Mucosa of rectum (tissue), 2 donors: ENCODE results near the gene UNC5B.

ENCODE experiments used
- H3K27ac ChIP-seq, 2 donors: one replicate each; pipeline ENCODE4 v1.7.0; 2013; ENCODE audit warnings: inconsistent platforms in 2 of 2, low read depth in 2 of 2, low read length in 2 of 2
- H3K27me3 ChIP-seq, 2 donors: one replicate each; pipeline ENCODE4 v1.7.0; 2013; ENCODE audit warnings: low read length in 2 of 2; ENCODE audit not compliant: control insufficient read depth in 2 of 2, insufficient read depth in 2 of 2
- H3K36me3 ChIP-seq, 2 donors: one replicate each; pipeline ENCODE4 v1.7.0; 2013; ENCODE audit warnings: low read length in 2 of 2; ENCODE audit not compliant: control insufficient read depth in 2 of 2, insufficient read depth in 2 of 2
- H3K4me1 ChIP-seq, 2 donors: one replicate each; pipeline ENCODE4 v1.7.0; 2013; ENCODE audit warnings: low read length in 2 of 2, mild to moderate bottlenecking in 1 of 2; ENCODE audit not compliant: control insufficient read depth in 2 of 2, insufficient read depth in 2 of 2
- H3K4me3 ChIP-seq, 2 donors: one replicate each; pipeline ENCODE4 v1.7.0; 2013; ENCODE audit warnings: low read length in 2 of 2
- H3K9ac ChIP-seq, 2 donors: one replicate each; pipeline ENCODE4 v1.7.0; 2013; ENCODE audit warnings: low read length in 2 of 2, low read depth in 1 of 2, mild to moderate bottlenecking in 1 of 2
- H3K9me3 ChIP-seq, 2 donors: one replicate each; pipeline ENCODE4 v1.7.0; 2013; ENCODE audit warnings: low read length in 2 of 2; ENCODE audit not compliant: control insufficient read depth in 2 of 2
- donor health status: healthy.
- donor health status: Normal muscosa, but diverticular disease.

UNC5B gene

DNA sequence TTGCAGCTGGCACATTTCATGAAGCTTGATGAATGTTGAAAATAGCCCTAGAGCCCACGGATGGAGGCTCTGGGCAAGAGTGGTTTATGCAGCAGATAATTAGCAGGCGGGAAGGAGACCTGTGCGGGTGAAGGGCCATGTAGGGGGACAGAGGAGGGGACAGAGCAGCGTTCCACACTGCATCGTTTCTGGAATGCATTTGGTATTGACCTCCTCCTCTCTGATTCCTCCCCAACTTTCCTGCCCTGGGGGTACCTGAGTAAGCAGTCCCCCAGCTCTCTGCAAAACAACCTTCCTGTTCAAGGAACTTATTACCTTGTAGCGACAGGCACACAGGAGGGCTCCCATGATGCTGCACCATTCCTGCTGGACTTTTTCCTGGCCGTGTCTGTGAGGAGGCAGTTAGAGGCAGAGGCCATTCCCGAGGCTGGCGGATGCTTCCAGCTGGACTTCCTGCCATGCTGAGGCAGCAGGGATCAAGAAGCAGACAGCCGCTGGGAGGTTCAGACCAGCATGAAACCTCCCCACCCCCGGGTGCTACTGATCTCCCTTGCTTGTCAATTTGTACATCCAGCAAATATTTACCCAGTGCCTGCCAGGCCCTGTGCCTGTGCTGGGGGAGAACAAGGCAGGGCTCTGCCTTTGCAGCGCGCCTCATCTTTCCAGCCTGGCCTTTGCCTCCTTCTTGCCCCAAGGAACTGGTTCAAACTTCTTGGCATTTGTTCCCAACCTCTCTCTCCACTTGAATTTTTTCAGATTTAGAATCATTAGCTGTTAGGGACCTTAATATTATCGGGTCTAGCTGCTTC is 135.4 kb downstream of the UNC5B start:
- Histone ChIP-seq H3K27ac (peak overlapping the region; percentile 13 to 38), H3K27me3 (no peaks in the 10 kb centered on the region), H3K4me3 (no peak overlapping the region), H3K36me3 (no peaks in the 10 kb centered on the region), H3K4me1 (peaks cover 23 to 38% of the 10 kb centered on the region in 2 donors), H3K9ac (no peak overlapping the region), H3K9me3 (no peaks in the 10 kb centered on the region)

DNA sequence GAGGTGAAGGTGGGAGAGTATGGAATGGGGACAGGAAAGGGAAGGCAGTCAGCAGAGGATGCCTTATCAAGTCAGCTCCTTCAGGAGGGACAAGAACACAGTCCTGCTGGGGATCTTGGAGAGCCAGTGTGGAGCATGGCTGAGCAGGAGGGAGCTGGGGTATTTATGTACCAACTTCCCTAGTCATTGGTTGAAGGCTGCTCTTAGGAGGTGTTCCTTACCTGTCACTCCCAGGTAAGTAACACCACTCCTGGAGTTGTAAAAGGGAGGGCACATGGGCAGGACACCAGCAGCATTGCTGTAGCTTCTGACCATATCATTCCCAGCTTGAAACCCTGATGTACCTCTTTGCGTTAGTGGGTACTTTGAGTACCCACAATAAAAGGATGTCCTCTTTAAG is 136.5 kb downstream of the UNC5B start:
- no peak overlapping the region for H3K9ac ChIP-seq
- no peaks in the 10 kb centered on the region for H3K36me3 ChIP-seq
- no peaks in the 10 kb centered on the region for H3K27me3 ChIP-seq
- peak overlapping the region in 1 of 2 donors; percentile 13 for H3K27ac ChIP-seq
- no peaks in the 10 kb centered on the region for H3K9me3 ChIP-seq
- no peak overlapping the region for H3K4me3 ChIP-seq
- peaks cover 13 to 27% of the 10 kb centered on the region in 2 donors for H3K4me1 ChIP-seq

DNA sequence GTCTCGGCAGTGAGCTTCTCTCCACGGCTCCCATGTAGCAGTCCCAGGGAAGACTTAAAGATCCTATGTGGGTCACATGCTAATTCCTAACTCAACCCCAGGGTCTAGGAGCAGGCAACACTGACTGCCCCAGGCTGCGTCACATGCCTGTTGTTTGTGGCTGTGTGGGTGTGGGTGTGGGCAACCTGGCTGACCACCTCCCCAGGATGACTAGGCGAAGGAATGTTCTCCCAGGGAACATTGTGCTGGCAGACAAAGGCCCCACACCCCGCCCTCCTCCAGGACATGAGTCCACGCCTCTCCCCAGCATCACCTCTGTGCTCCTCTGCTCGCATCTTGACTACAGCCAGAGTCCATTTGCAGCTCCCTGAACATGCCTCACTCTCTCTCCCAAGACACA is 137.0 kb downstream of the UNC5B start:
- Histone ChIP-seq H3K36me3 (peaks cover under 1 to 2% of the 10 kb centered on the region in 2 donors), H3K9ac (no peak overlapping the region), H3K27ac (no peak overlapping the region), H3K4me3 (no peak overlapping the region), H3K27me3 (no peaks in the 10 kb centered on the region), H3K4me1 (peaks cover 9 to 22% of the 10 kb centered on the region in 2 donors), H3K9me3 (no peaks in the 10 kb centered on the region)

DNA sequence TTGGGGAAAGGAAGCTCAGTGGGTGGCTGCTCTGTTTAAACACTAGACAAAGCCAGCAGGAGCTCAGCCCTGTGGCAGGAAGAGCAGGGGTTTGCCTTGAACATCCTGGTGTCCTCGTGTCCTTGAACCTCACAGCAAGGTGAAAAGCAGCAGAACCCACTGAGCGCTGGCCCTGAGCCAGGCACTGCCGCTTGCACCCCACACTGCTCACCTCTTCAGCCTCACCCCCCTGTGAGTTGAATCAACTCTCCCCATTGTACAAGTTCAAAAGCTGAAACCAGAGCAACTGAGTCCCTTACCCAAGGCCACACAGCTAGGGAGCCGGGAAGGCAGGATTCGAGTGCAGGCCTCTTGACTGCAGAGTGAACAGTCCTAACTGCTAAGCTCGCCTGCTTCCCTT is 138.7 kb downstream of the UNC5B start:
- Histone ChIP-seq H3K27ac (no peak overlapping the region), H3K27me3 (no peaks in the 10 kb centered on the region), H3K4me3 (no peak overlapping the region), H3K36me3 (peaks cover 2 to 4% of the 10 kb centered on the region in 2 donors), H3K4me1 (peaks cover 9 to 20% of the 10 kb centered on the region in 2 donors), H3K9ac (no peak overlapping the region), H3K9me3 (no peaks in the 10 kb centered on the region)

DNA sequence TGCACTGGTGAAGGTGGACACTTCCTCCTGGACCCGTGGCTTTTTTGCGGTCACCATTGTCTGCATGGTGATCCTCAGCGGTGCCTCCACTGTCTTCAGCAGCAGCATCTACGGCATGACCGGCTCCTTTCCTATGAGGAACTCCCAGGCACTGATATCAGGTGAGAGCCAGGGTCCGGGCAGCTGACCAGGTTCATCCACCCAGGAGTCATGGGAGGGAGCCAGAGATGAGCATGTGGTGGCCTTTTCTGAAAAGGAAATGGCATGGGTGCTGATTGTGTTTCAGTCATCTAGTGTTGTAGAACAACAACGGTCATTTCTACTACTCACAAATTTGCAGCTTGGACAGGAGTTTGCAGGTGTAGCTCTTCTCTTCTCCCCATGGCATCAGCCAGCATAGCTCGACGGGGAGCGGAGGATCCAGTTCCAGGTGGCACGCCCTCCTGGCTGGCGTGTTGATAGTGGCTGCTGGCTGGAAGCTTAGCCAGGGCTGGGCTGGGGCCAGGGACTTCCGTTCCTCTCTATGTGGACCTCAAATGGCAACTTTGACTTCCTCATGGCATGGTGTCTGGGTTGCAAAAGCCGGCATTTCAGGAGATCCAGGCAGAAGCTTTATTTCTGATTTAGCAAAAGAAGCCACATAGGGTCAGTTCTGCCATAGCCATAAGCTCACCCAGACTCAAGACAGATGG is 139.4 kb downstream of the UNC5B start:
- Histone ChIP-seq H3K9me3 (no peaks in the 10 kb centered on the region), H3K4me1 (peaks cover 9 to 20% of the 10 kb centered on the region in 2 donors), H3K4me3 (no peak overlapping the region), H3K27me3 (no peaks in the 10 kb centered on the region), H3K9ac (no peak overlapping the region), H3K36me3 (peaks cover 5% of the 10 kb centered on the region in 2 donors), H3K27ac (no peak overlapping the region)
